ENCODE results near the gene KRTAP10-7. TPM values are rescaled to one million over a fixed set of nuclear protein-coding genes. Genes with fewer than 3 reads are reported as not detected.

The KRTAP10-7 gene
- total RNA-seq, 1 experiment from 2014 or later, result not detected

GRCh38 chr21:44612669-44613229 lies 12.4 kb downstream of the KRTAP10-7 start:
- Histone ChIP-seq H3K27me3 (ENCODE audit: insufficient read depth, low read length) (no peaks in the 10 kb centered on the region), H3K9ac (ENCODE audit: extremely low read depth, insufficient read length, low read length) (no peak overlapping the region), H3K79me1 (ENCODE audit: insufficient read depth, low read depth, low read length, poor library complexity, severe bottlenecking) (no peaks in the 10 kb centered on the region), H3T11ph (ENCODE audit: low read length) (no peak overlapping the region), H4K8ac (replicated peaks; ENCODE audit: insufficient read length, low read depth, low read length) (no peak overlapping the region), H4K20me1 (ENCODE audit: control insufficient read depth, insufficient read depth, insufficient read length) (no peaks in the 10 kb centered on the region), H3K23ac (ENCODE audit: insufficient read length, low read depth, low read length) (no peak overlapping the region), H2BK5ac (ENCODE audit: insufficient read length, low read length) (no peak overlapping the region), H2BK15ac (ENCODE audit: low read depth, low read length) (no peak overlapping the region), H2BK120ac (ENCODE audit: low read depth, low read length, poor library complexity, severe bottlenecking) (no peak overlapping the region), H3K9me3 (ENCODE audit: control insufficient read depth, low read depth, low read length) (peaks cover 9% of the 10 kb centered on the region), H3K23me2 (ENCODE audit: insufficient read length, low read depth, low read length, poor library complexity, severe bottlenecking) (no peaks in the 10 kb centered on the region), H3K14ac (ENCODE audit: insufficient read depth, low read length) (no peak overlapping the region), H3K79me2 (ENCODE audit: insufficient read depth, low read length) (no peaks in the 10 kb centered on the region), H2AK5ac (ENCODE audit: insufficient read length, low read length) (no peak overlapping the region), H2BK20ac (ENCODE audit: low read depth, low read length, poor library complexity, severe bottlenecking) (no peak overlapping the region), H3K4ac (ENCODE audit: low read depth, low read length) (no peak overlapping the region), H3K4me2 (ENCODE audit: insufficient read depth, insufficient read length, low read length) (no peak overlapping the region), H2AFZ (ENCODE audit: low read length) (no peak overlapping the region), H2BK12ac (ENCODE audit: insufficient read length, low read depth, low read length) (no peak overlapping the region), H3K27ac (ENCODE audit: insufficient read length, low read depth, low read length) (no peak overlapping the region), H3K56ac (ENCODE audit: insufficient read length, low read depth, low read length) (no peak overlapping the region), H4K91ac (ENCODE audit: insufficient read length, low read depth, low read length) (no peak overlapping the region), H4K5ac (ENCODE audit: insufficient read length, low read depth, low read length) (no peak overlapping the region), H3K4me1 (ENCODE audit: insufficient read depth, low read length) (no peaks in the 10 kb centered on the region), H3K18ac (ENCODE audit: insufficient read length, low read depth, low read length) (no peak overlapping the region)
- Mint-ChIP-seq H3K4me1 (peaks cover 20 to 25% of the 10 kb centered on the region in 2 experiments), H3K36me3 (ENCODE audit: insufficient read depth in 1 of 3, low read depth in 3 of 3) (peaks cover 8 to 26% (median 21%) of the 10 kb centered on the region in 3 experiments), H3K4me3 (no peak overlapping the region), H3K27me3 (ENCODE audit: low read depth) (peaks cover 7% of the 10 kb centered on the region), H3K9me3 (peaks cover 33 to 37% of the 10 kb centered on the region in 2 experiments), H3K27ac (no peak overlapping the region; a peak in 1 of 7 replicates)
- TF ChIP-seq CTCF (conservative IDR thresholded peaks at IDR 0.05), result no peak
- no CpG with 5 or more reads among the region's 13 CpGs for WGBS (ENCODE audit: extremely low coverage, insufficient read length, low lambda C conversion rate)
- no peak for DNase-seq

All from H9 (cell line).